Sigmoid colon (tissue), 4 donors: Measurements from ENCODE around the gene KLHL2.
"Not testable (repeated sequence)": the region's sequence is repeated elsewhere in the genome, so short reads cannot be mapped to it uniquely, and the experiment has no call there.

Experiments
- CTCF ChIP-seq, 4 experiments: fragments of 450-650 bp in 3 of 4; fragments of 200-600 bp in 1 of 4; IDR thresholded peaks; one replicate each; pipeline ENCODE4 v1.5.1; 2016 to 2019; ENCODE audit warnings: antibody characterized with exemption in 4 of 4, mild to moderate bottlenecking in 3 of 4, moderate library complexity in 2 of 4
- EP300 ChIP-seq, 4 donors: sonication (generic); formaldehyde crosslinking; IDR thresholded peaks; one replicate each; pipeline ENCODE4 v1.6.1; 2017; ENCODE audit warnings: antibody characterized with exemption in 4 of 4
- POLR2AphosphoS5 ChIP-seq, 4 donors: sonication (generic); formaldehyde crosslinking; IDR thresholded peaks; one replicate each; pipeline ENCODE4 v1.6.1; 2017; ENCODE audit warnings: antibody characterized with exemption in 4 of 4

GRCh38 chr4:165215034-165215751 lies 7.8 kb downstream of the KLHL2 start:
- not testable (repeated sequence) for TF ChIP-seq CTCF, POLR2AphosphoS5, EP300 (IDR thresholded peaks at IDR 0.05)
